ENCODE data around the gene SLC1A1.

SLC1A1 gene

GRCh38 chr9:4508246-4508906 lies 18.1 kb downstream of the SLC1A1 start:
- no peak for DNase-seq (ENCODE audit: low read depth)
- in situ Hi-C loops (cut with HindIII; ENCODE audit: low sequenced_read_pairs) = no loop called here
- no peak for TF ChIP-seq CTCF (IDR thresholded peaks at IDR 0.05; ENCODE audit: low read depth, low read length, missing control alignments)

DNA sequence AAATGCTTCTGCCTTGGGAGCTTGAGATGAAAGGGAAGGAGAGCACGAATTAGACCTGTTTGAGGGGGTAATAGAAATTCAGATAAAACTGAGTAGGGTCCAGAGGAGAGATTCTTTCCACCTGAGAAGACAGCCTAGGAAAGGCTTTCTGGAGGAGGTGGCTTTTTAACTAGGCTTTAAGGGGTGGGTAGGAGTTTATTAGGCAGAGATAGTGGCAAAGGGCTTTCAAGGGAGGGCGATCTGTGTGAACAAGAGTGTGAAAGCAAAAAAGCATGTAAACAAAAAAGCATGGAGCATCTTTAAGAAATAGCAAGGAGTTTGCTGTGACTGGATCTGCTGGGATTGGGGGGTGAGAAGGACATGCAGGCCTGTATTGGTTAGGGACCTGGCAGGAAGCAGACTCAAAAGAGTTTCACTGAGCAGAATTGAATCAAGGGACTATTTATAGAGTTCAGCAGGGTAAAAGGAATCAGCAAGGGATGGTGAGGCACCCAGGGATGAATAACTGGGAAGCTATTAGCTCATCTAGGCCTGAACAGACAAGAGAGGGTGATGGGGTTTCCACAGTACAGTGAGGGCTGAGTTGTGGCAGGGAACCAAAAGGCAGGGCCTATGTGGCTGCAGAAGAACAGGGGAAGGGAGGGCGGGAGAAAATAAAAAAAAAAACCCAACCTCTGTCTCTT lies 18.8 kb downstream of the SLC1A1 start:
- no peak for DNase-seq (ENCODE audit: low read depth)
- H3K4me3 ChIP-seq (ENCODE audit: low read depth, low read length) = no peak overlapping the region
- in situ Hi-C loops (cut with HindIII; ENCODE audit: low sequenced_read_pairs) = no loop called here
- no peak for TF ChIP-seq CTCF (IDR thresholded peaks at IDR 0.05; ENCODE audit: low read depth, low read length, missing control alignments)

More at GRCh38 chr9:4508246-4508906, 18.1 kb downstream of the SLC1A1 start:
- no peak overlapping the region for H3K4me3 ChIP-seq (ENCODE audit: low read depth, low read length)

DNA sequence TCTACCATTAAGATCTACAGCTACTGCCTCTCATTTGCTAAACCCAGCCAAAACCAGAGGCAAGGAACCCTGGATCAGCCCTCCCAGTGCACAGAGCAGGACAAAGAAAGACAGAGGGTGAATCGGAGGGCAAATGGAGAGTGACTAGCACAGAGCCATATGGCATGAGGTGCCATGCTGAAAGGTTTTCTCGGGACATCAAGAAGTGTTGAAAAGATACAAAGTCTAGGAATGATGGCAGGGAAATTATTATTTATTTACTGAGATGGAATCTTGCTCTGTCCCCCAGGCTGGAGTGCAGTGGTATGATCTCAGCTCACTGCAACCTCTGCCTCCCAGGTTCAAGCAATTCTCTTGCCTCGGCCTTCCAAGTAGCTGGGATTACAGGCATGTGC lies 19.3 kb downstream of the SLC1A1 start:
- H3K4me3 ChIP-seq (ENCODE audit: low read depth, low read length) = no peak overlapping the region
- DNase-seq (ENCODE audit: low read depth) = no peak
- no peak for TF ChIP-seq CTCF (IDR thresholded peaks at IDR 0.05; ENCODE audit: low read depth, low read length, missing control alignments)
- in situ Hi-C loops (cut with HindIII; ENCODE audit: low sequenced_read_pairs) = no loop called here

GRCh38 chr9:4510546-4511322 lies 20.5 kb downstream of the SLC1A1 start:
- no peak for DNase-seq (ENCODE audit: low read depth)
- no peak for TF ChIP-seq CTCF (IDR thresholded peaks at IDR 0.05; ENCODE audit: low read depth, low read length, missing control alignments)
- in situ Hi-C loops (cut with HindIII; ENCODE audit: low sequenced_read_pairs) = no loop called here
- no peak overlapping the region for H3K4me3 ChIP-seq (ENCODE audit: low read depth, low read length)

GRCh38 chr9:4514252-4515128 lies 24.2 kb downstream of the SLC1A1 start:
- H3K4me3 ChIP-seq (ENCODE audit: low read depth, low read length) = no peak overlapping the region
- TF ChIP-seq CTCF (IDR thresholded peaks at IDR 0.05; ENCODE audit: low read depth, low read length, missing control alignments) = no peak
- in situ Hi-C loops (cut with HindIII; ENCODE audit: low sequenced_read_pairs) = no loop called here
- no peak for DNase-seq (ENCODE audit: low read depth)

DNA sequence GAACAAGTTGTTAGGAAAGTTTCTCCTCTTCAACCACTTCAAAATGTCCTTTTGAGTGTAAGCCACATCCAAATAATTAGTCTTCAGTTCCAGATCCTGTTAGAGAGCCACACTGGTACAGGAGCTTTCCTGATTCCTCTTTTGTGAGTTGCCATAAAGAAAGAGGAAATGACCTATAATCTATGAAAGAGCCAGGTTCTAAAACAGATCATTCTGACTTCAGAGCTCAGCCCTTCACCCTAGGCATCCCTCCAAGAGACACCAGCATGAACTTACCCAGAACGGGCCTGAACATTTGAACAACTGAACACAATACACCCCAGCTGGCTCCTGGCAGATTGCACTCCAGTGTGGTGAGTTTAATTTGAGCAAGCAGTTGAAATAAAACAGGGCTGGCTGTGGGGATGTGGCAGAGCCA lies 25.7 kb downstream of the SLC1A1 start:
- DNase-seq (ENCODE audit: low read depth) = peak; percentile 46
- H3K4me3 ChIP-seq (ENCODE audit: low read depth, low read length) = no peak overlapping the region
- in situ Hi-C loops (cut with HindIII; ENCODE audit: low sequenced_read_pairs) = no loop called here
- no peak for TF ChIP-seq CTCF (IDR thresholded peaks at IDR 0.05; ENCODE audit: low read depth, low read length, missing control alignments)
